ENCODE data around the gene AKAP17A.

GRCh38 chrX:1646009-1646408, 54.6 kb downstream of the AKAP17A start:
- TF ChIP-seq EP300 (conservative IDR thresholded peaks at IDR 0.05; ENCODE audit: poor library complexity, severe bottlenecking) (no peak), CTCF (IDR thresholded peaks at IDR 0.05; ENCODE audit: poor library complexity, severe bottlenecking) (no peak), POLR2AphosphoS5 (IDR thresholded peaks at IDR 0.05) (no peak), MXI1 (conservative IDR thresholded peaks at IDR 0.05; ENCODE audit: poor library complexity, severe bottlenecking) (no peak), EZH2 (IDR thresholded peaks at IDR 0.05; ENCODE audit: borderline replicate concordance, insufficient read depth, low read length, poor library complexity, severe bottlenecking) (no peak), REST (IDR thresholded peaks at IDR 0.05; ENCODE audit: borderline replicate concordance) (no peak), TAF1 (IDR thresholded peaks at IDR 0.05; ENCODE audit: low read depth) (no peak), SMC3 (conservative IDR thresholded peaks at IDR 0.05; ENCODE audit: poor library complexity) (no peak), RAD21 (conservative IDR thresholded peaks at IDR 0.05) (no peak)

All from neural cell (in vitro differentiated cells).